A549 (cell line): Measurements from ENCODE around the gene DUSP7. TPM values are rescaled to one million over a fixed set of nuclear protein-coding genes. Genes with fewer than 3 reads are reported as not detected.

Experiments
- ATAC-seq, 2 experiments: fragments of 200-7000 bp in 1 of 2; fragments of >200 bp in 1 of 2; cut with Nextera tagmentation in 1 of 2; cut with Tn5 transposase in 1 of 2; 3 replicates each; pipeline versions ENCODE4 v1.8.0 to v1.9.1; 2018 to 2020; ENCODE audit warnings: mild to moderate bottlenecking in 1 of 2, moderate library complexity in 1 of 2
- CTCF ChIA-PET: fragments of 300-600 bp; sonication (Branson Sonifier 250); formaldehyde crosslinking; extraction: SDS; loops from one replicate; lab custom pipeline; 2021; ENCODE audit warnings: antibody characterized with exemption, inconsistent platforms; lab: Yijun Ruan, JAX
- POLR2A ChIA-PET: fragments of 350-600 bp; formaldehyde crosslinking; extraction: SDS; loops from one replicate; lab custom pipeline; 2021; ENCODE audit warnings: antibody characterized with exemption, inconsistent platforms; lab: Yijun Ruan, JAX
- DNase-seq, 2 experiments: peaks; one replicate each; pipeline versions ENCODE4 v3.0.0 to v3.0.0-alpha.2; 2011 to 2016; ENCODE audit warnings: low read depth in 1 of 2, low spot score in 1 of 2
- FAIRE-seq: peaks from 2 replicates; lab custom pipeline; 2011; peaks lifted over from hg19 to GRCh38; lab: Jason Lieb, UNC
- H3K27ac ChIP-seq, 2 experiments: fragments of >200 bp; sonication (Bioruptor Twin); formaldehyde crosslinking; 3 replicates each; pipeline ENCODE4 v1.5.1; 2016 to 2017
- H3K4me1 ChIP-seq: fragments of >200 bp; sonication (Bioruptor Twin); formaldehyde crosslinking; 3 replicates; pipeline ENCODE4 v1.6.1; 2016
- H3K4me2 ChIP-seq: fragments of >200 bp; sonication (Bioruptor Twin); formaldehyde crosslinking; 3 replicates; pipeline ENCODE4 v1.6.1; 2016
- H3K4me3 ChIP-seq: fragments of >200 bp; sonication (Bioruptor Twin); formaldehyde crosslinking; 3 replicates; pipeline ENCODE4 v1.5.1; 2016
- H3K9me3 ChIP-seq: fragments of >200 bp; sonication (Bioruptor Twin); formaldehyde crosslinking; 3 replicates; pipeline ENCODE4 v1.6.1; 2016
- EHMT2 ChIP-seq: fragments of 200-600 bp; sonication (generic); IDR thresholded peaks from 2 replicates; pipeline ENCODE4 v1.6.1; 2016; ENCODE audit warnings: antibody characterized with exemption, low read depth, mild to moderate bottlenecking, moderate library complexity
- EP300 ChIP-seq, 2 experiments: fragments of >200 bp; sonication (Bioruptor Twin); formaldehyde crosslinking; IDR thresholded peaks; 2 replicates in 1 of 2; 3 replicates in 1 of 2; pipeline ENCODE4 v1.6.1; 2016 to 2017
- FOSB ChIP-seq: fragments of 250-450 bp; sonication (Bioruptor Pico); IDR thresholded peaks from 2 replicates; pipeline ENCODE4 v1.5.0; 2020; ENCODE audit warnings: mild to moderate bottlenecking, moderate library complexity
- GATA3 ChIP-seq: IDR thresholded peaks from 2 replicates; pipeline ENCODE4 v1.6.1; 2012; ENCODE audit warnings: borderline replicate concordance
- HOXB13 ChIP-seq: fragments of 250-450 bp; sonication (Bioruptor Pico); IDR thresholded peaks from 2 replicates; pipeline ENCODE4 v1.5.0; 2020; ENCODE audit warnings: low read depth, mild to moderate bottlenecking, moderate library complexity
- HOXB5 ChIP-seq: fragments of 250-450 bp; sonication (Bioruptor Pico); IDR thresholded peaks from 2 replicates; pipeline ENCODE4 v1.5.0; 2020; ENCODE audit warnings: mild to moderate bottlenecking, moderate library complexity
- KDM5A ChIP-seq: fragments of 200-600 bp; sonication (generic); IDR thresholded peaks from 2 replicates; pipeline ENCODE4 v1.6.1; 2016; ENCODE audit warnings: antibody characterized with exemption, mild to moderate bottlenecking
- MAZ ChIP-seq: fragments of 150-350 bp; IDR thresholded peaks from 2 replicates; pipeline ENCODE4 v1.6.1; 2014; ENCODE audit warnings: antibody characterized with exemption, low read depth, low read length, borderline replicate concordance
- MYC ChIP-seq: IDR thresholded peaks from 2 replicates; pipeline ENCODE4 v1.6.1; 2012; ENCODE audit warnings: mild to moderate bottlenecking, inconsistent platforms, low read length, improper control_type of control experiment, borderline replicate concordance
- NFE2L2 ChIP-seq: fragments of 150-350 bp; conservative IDR thresholded peaks from 2 replicates; pipeline ENCODE4 v1.6.1; 2014; ENCODE audit warnings: low read length
- NR3C1 ChIP-seq: fragments of >200 bp; sonication (Bioruptor Twin); formaldehyde crosslinking; IDR thresholded peaks from 3 replicates; pipeline ENCODE4 v1.6.1; 2017
- PHF8 ChIP-seq: fragments of 200-600 bp; sonication (generic); IDR thresholded peaks from 2 replicates; pipeline ENCODE4 v1.6.1; 2016; ENCODE audit warnings: low read depth, mild to moderate bottlenecking, antibody characterized with exemption, moderate library complexity, borderline replicate concordance
- RAD21 ChIP-seq, 2 experiments: fragments of >200 bp in 1 of 2; sonication (Bioruptor Twin) in 1 of 2; formaldehyde crosslinking in 1 of 2; IDR thresholded peaks in 1 of 2; conservative IDR thresholded peaks in 1 of 2; 2 replicates in 1 of 2; 3 replicates in 1 of 2; pipeline ENCODE4 v1.6.1; 2012 to 2018; ENCODE audit warnings: inconsistent platforms in 1 of 2
- RNF2 ChIP-seq: fragments of 200-600 bp; sonication (generic); IDR thresholded peaks from 2 replicates; pipeline ENCODE4 v1.6.1; 2016; ENCODE audit warnings: low read depth, mild to moderate bottlenecking, antibody characterized with exemption, moderate library complexity, borderline replicate concordance
- SREBF2 ChIP-seq: fragments of 450-650 bp; IDR thresholded peaks from 2 replicates; pipeline ENCODE4 v1.6.1; 2014; ENCODE audit warnings: mild to moderate bottlenecking, moderate library complexity
- ZFP36 ChIP-seq: fragments of 450-650 bp; IDR thresholded peaks from 2 replicates; pipeline ENCODE4 v1.6.1; 2014; ENCODE audit warnings: borderline replicate concordance; ENCODE audit not compliant: partially characterized antibody
- ZNF302 ChIP-seq: fragments of 250-450 bp; sonication (Bioruptor Pico); IDR thresholded peaks from 2 replicates; pipeline ENCODE4 v1.9.0; 2021; ENCODE audit warnings: inconsistent platforms, mild to moderate bottlenecking, moderate library complexity
- ZSCAN20 ChIP-seq: fragments of 250-450 bp; sonication (Bioruptor Pico); IDR thresholded peaks from 2 replicates; pipeline ENCODE4 v1.8.0; 2022; ENCODE audit warnings: mild to moderate bottlenecking, moderate library complexity
- WGBS: methylation state at CpG from one replicate; pipeline ENCODE4 v1.1.6; 2017; ENCODE audit errors: missing lambda C conversion rate; 5-methylcytosine and 5-hydroxymethylcytosine counted together
- polyA plus RNA-seq, 4 experiments: library from polyadenylated mRNA; depleted of rRNA in 3 of 4; stranded (reverse); fragments of >200 nt; fragmentation: RNase III in 1 of 4; extraction: RNeasy Plus Mini Kit Qiagen cat#74134 plus additional on column Dnase treatment in 1 of 4; gene quantifications; 2 replicates in 3 of 4; 3 replicates in 1 of 4; pipeline ENCODE4 v1.2.3, GENCODE V29; 2011 to 2017
- TF ChIP-seq, protein P1 (sequence below): fragments of 250-450 bp; sonication (Bioruptor Pico); IDR thresholded peaks from 2 replicates; pipeline ENCODE4 v1.5.0; 2020; ENCODE audit warnings: low read depth, mild to moderate bottlenecking, moderate library complexity
- TF ChIP-seq, protein P2 (sequence below): IDR thresholded peaks from 2 replicates; pipeline ENCODE4 v1.6.1; 2012

DUSP7 gene
- polyA plus RNA-seq, 2 of the 4 experiments (the other 2 are of a cell fraction) = 4.4 to 4.8 TPM

- TF ChIP-seq EHMT2 = no peak
- TF ChIP-seq, protein P1, sequence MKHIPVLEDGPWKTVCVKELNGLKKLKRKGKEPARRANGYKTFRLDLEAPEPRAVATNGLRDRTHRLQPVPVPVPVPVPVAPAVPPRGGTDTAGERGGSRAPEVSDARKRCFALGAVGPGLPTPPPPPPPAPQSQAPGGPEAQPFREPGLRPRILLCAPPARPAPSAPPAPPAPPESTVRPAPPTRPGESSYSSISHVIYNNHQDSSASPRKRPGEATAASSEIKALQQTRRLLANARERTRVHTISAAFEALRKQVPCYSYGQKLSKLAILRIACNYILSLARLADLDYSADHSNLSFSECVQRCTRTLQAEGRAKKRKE (CRISPR knock-in tag) = no peak
- no peak for TF ChIP-seq EP300 (IDR thresholded peaks at IDR 0.05)
- TF ChIP-seq ZSCAN20 (CRISPR knock-in tag) = no peak
These were observed 2.8 kb downstream of the DUSP7 start (continued) for GRCh38 chr3:52053307-52054304.

- no peaks in the 10 kb centered on the region for H3K9me3 ChIP-seq
- WGBS = 40% methylated on average over 3 of the region's 10 CpGs
- ChIA-PET POLR2A (interaction anchor here (1.0 kb wide), 1 partner anchor 57 kb away, joined by 3 read pairs; the partner anchor contains the start of gene RPL29), CTCF (interaction anchor here (0.7 to 3.9 kb wide), 26 partner anchors 8 to 119 kb away, joined by 3 to 18 read pairs (median 4); partner anchors contain the start of gene RRP9)
- no peak for FAIRE-seq
- TF ChIP-seq RNF2 (no peak), RAD21 (conservative IDR thresholded peaks at IDR 0.05 in 1 of 2, IDR thresholded peaks at IDR 0.05 in 1 of 2) (peak in 1 of 2 experiments; percentile 21; a peak in 1 of 5 replicates)
- peak overlapping the region; percentile 46 for H3K4me2 ChIP-seq
- H3K27ac ChIP-seq = peak overlapping the region; percentile 50 to 82
- peak in 1 of 2 experiments; percentile 37; a peak in 3 of 6 replicates for ATAC-seq
- no peak overlapping the region for H3K4me3 ChIP-seq
- DNase-seq = peak; percentile 38 to 61
- H3K4me1 ChIP-seq = peaks cover 28% of the 10 kb centered on the region
These were observed 3.5 kb downstream of the DUSP7 start for GRCh38 chr3:52052831-52053306.

DNA sequence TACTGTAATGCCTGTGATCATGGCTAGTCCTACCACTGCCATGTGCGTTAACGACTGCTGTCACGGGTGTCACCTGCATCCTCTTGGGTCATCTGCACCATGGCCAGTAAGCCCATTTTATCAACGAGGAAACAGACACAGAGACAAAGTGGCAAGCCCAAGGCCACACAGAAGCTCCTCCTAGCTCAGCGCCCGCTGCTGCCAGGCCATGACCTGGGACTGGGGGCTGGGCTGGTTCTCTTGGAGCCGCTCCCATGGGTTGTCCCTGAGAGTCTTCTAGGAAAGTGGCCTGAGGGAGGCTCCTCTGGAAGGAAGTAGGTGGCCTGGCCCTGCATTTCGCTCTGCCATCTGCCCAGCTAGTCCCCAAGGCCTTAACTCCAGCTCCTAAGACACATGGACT, 4.9 kb downstream of the DUSP7 start:
- DNase-seq (no peak), FAIRE-seq (no peak), ATAC-seq (no peak)
- Histone ChIP-seq H3K27ac (no peak overlapping the region), H3K4me2 (no peak overlapping the region), H3K4me3 (no peak overlapping the region), H3K9me3 (no peaks in the 10 kb centered on the region), H3K4me1 (peaks cover 38% of the 10 kb centered on the region)
- CTCF ChIA-PET = interaction anchor here (1.1 to 3.9 kb wide), 11 partner anchors 7 to 93 kb away, joined by 3 to 18 read pairs (median 9); no protein-coding TSS in a partner anchor
- no peak for TF ChIP-seq ZFP36
- TF ChIP-seq SREBF2 = no peak
- TF ChIP-seq HOXB13 (CRISPR knock-in tag) = no peak
- TF ChIP-seq FOSB (CRISPR knock-in tag) = no peak
- TF ChIP-seq NR3C1 = no peak
- no peak for TF ChIP-seq ZNF302 (CRISPR knock-in tag)
- TF ChIP-seq PHF8 = no peak
- no peak for TF ChIP-seq KDM5A
- TF ChIP-seq GATA3 = no peak
- no peak for TF ChIP-seq MAZ
- no peak for TF ChIP-seq MYC
- no peak for TF ChIP-seq NFE2L2
- WGBS = 91% methylated on average over 8 of the region's 8 CpGs
- POLR2A ChIA-PET = no interaction called here

DNA sequence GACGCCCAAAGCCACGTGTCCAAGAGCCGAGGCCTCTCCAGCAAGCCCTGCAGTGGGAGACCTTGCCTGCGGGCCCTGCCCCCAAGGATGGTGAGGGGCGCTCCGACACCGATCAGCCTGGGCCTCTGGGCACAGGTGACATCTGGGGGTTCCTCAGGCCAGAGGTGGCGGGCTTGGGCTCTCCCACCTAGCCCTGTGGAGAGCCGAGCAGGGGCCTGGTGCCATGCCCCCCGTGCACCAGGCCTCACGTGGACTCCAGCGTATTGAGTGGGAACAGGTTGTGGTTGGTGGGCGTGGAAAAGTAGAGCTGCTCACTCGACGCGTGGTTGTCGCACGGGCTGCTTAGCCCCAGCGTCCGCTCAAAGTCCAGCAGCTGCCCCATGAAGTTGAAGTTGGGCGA, 5.8 kb downstream of the DUSP7 start:
- 92% methylated on average over 12 of the region's 21 CpGs for WGBS
- DNase-seq (no peak), ATAC-seq (no peak), FAIRE-seq (no peak)
- H3K4me2 ChIP-seq = no peak overlapping the region
- no peak overlapping the region for H3K27ac ChIP-seq
- no peaks in the 10 kb centered on the region for H3K9me3 ChIP-seq
- TF ChIP-seq HOXB5 (CRISPR knock-in tag) = no peak
- TF ChIP-seq, protein P2, sequence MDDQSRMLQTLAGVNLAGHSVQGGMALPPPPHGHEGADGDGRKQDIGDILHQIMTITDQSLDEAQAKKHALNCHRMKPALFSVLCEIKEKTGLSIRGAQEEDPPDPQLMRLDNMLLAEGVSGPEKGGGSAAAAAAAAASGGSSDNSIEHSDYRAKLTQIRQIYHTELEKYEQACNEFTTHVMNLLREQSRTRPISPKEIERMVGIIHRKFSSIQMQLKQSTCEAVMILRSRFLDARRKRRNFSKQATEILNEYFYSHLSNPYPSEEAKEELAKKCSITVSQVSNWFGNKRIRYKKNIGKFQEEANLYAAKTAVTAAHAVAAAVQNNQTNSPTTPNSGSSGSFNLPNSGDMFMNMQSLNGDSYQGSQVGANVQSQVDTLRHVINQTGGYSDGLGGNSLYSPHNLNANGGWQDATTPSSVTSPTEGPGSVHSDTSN = no peak
- ChIA-PET CTCF (interaction anchor here (1.0 to 1.4 kb wide), 2 partner anchors 59 to 94 kb away, joined by 3 to 4 read pairs; no protein-coding TSS in a partner anchor), POLR2A (interaction anchor here (0.6 kb wide), 2 partner anchors 10 to 1855 kb away, joined by 3 to 4 read pairs; no protein-coding TSS in a partner anchor)
- H3K4me3 ChIP-seq = no peak overlapping the region
- H3K4me1 ChIP-seq = peaks cover 47% of the 10 kb centered on the region
